Peyer's patch (tissue), 4 donors: Measurements from ENCODE around the gene IKZF5. TPM values are rescaled to one million over a fixed set of nuclear protein-coding genes. Genes with fewer than 3 reads are reported as not detected.
A peak's percentile ranks its signal among the peaks of the same experiment; 100 is the strongest.

Experiments used
- DNase-seq, 3 donors: peaks; one replicate each; pipeline ENCODE4 v3.0.0-alpha.2; 2017 to 2019
- H3K27ac ChIP-seq, 4 donors: fragments of 200-600 bp; sonication (generic); one replicate each; pipeline ENCODE4 v1.5.1; 2016 to 2019
- H3K27me3 ChIP-seq, 2 donors: fragments of 200-600 bp; sonication (generic); one replicate each; pipeline ENCODE4 v1.5.1; 2019
- H3K36me3 ChIP-seq, 3 donors: fragments of 200-600 bp; sonication (generic); one replicate each; pipeline ENCODE4 v1.5.1; 2016 to 2019
- H3K4me1 ChIP-seq, 4 donors: fragments of 200-600 bp; sonication (generic); one replicate each; pipeline ENCODE4 v1.5.1; 2016 to 2019
- H3K4me3 ChIP-seq, 4 donors: fragments of 200-600 bp; sonication (generic); 1 replicate in 3 of 4; 2 replicates in 1 of 4; pipeline ENCODE4 v1.5.1; 2016 to 2019; ENCODE audit warnings: mild to moderate bottlenecking in 1 of 4
- H3K9me3 ChIP-seq, 4 donors: fragments of 200-600 bp; sonication (generic); one replicate each; pipeline ENCODE4 v1.5.1; 2016 to 2019; ENCODE audit warnings: mild to moderate bottlenecking in 1 of 4
- CTCF ChIP-seq, 6 experiments: fragments of 450-650 bp in 4 of 6; fragments of 200-600 bp in 2 of 6; sonication (generic) in 1 of 6; IDR thresholded peaks; one replicate each; pipeline ENCODE4 v1.5.1; 2017 to 2019; ENCODE audit warnings: antibody characterized with exemption in 6 of 6, mild to moderate bottlenecking in 3 of 6, moderate library complexity in 1 of 6
- POLR2A ChIP-seq, 2 donors: fragments of 450-650 bp; IDR thresholded peaks; one replicate each; pipeline ENCODE4 v1.5.1; 2017; ENCODE audit warnings: antibody characterized with exemption in 2 of 2, mild to moderate bottlenecking in 2 of 2, moderate library complexity in 2 of 2
- total RNA-seq, 4 donors: library from RNA; depleted of rRNA; stranded (reverse); fragments of >200 nt; gene quantifications; one replicate each; pipeline ENCODE4 v1.1.0, GENCODE V29; 2016

The IKZF5 gene
- total RNA-seq, 4 donors from 2014 or later, result 7.4 to 9.5 (median 8.1) TPM

- TF ChIP-seq POLR2A (IDR thresholded peaks at IDR 0.05) (no peak), CTCF (IDR thresholded peaks at IDR 0.05) (no peak)
- H3K27ac ChIP-seq, result no peak overlapping the region
- H3K4me3 ChIP-seq, result no peak overlapping the region
- H3K27me3 ChIP-seq, result no peaks in the 10 kb centered on the region
- DNase-seq, result no peak
- no peaks in the 10 kb centered on the region for H3K36me3 ChIP-seq
- H3K4me1 ChIP-seq, result peaks cover 0 to 2% (median 0%) of the 10 kb centered on the region in 4 donors
- H3K9me3 ChIP-seq, result no peaks in the 10 kb centered on the region
Observed at GRCh38 chr10:123014772-123015171, 6.2 kb upstream of the IKZF5 start.

- H3K4me3 ChIP-seq, result no peak overlapping the region
- no peak overlapping the region for H3K27ac ChIP-seq
- H3K27me3 ChIP-seq, result no peaks in the 10 kb centered on the region
- no peaks in the 10 kb centered on the region for H3K36me3 ChIP-seq
- TF ChIP-seq CTCF (IDR thresholded peaks at IDR 0.05) (no peak), POLR2A (IDR thresholded peaks at IDR 0.05) (no peak)
- no peak for DNase-seq
- H3K4me1 ChIP-seq, result peaks cover 0 to 6% (median 0%) of the 10 kb centered on the region in 4 donors
- H3K9me3 ChIP-seq, result no peaks in the 10 kb centered on the region
Observed at GRCh38 chr10:123013456-123014419, 5.1 kb upstream of the IKZF5 start.

- H3K9me3 ChIP-seq, result no peaks in the 10 kb centered on the region
- DNase-seq, result no peak
- no peak overlapping the region for H3K27ac ChIP-seq
- H3K27me3 ChIP-seq, result no peaks in the 10 kb centered on the region
- no peak overlapping the region for H3K4me3 ChIP-seq
- no peaks in the 10 kb centered on the region for H3K36me3 ChIP-seq
- TF ChIP-seq POLR2A (IDR thresholded peaks at IDR 0.05) (no peak), CTCF (IDR thresholded peaks at IDR 0.05) (no peak)
- H3K4me1 ChIP-seq, result peaks cover 0 to 13% (median 2%) of the 10 kb centered on the region in 4 donors
Observed at GRCh38 chr10:123011987-123012386, 3.4 kb upstream of the IKZF5 start.

GRCh38 chr10:123009105-123009820, 668 bp upstream of the IKZF5 start:
- Histone ChIP-seq H3K4me3 (peak overlapping the region; percentile 80 to 95 (median 88)), H3K4me1 (peaks cover 0 to 26% (median 3%) of the 10 kb centered on the region in 4 donors), H3K27ac (peak overlapping the region; percentile 74 to 97 (median 89)), H3K9me3 (no peaks in the 10 kb centered on the region), H3K36me3 (no peaks in the 10 kb centered on the region), H3K27me3 (no peaks in the 10 kb centered on the region)
- no peak for TF ChIP-seq POLR2A (IDR thresholded peaks at IDR 0.05)
- no peak for TF ChIP-seq CTCF (IDR thresholded peaks at IDR 0.05)
- DNase-seq, result peak; percentile 21 to 64 (median 60)

GRCh38 chr10:123007558-123008354, 839 bp downstream of the IKZF5 start:
- Histone ChIP-seq H3K36me3 (no peaks in the 10 kb centered on the region), H3K4me1 (peaks cover 0 to 26% (median 3%) of the 10 kb centered on the region in 4 donors), H3K27me3 (no peaks in the 10 kb centered on the region), H3K9me3 (no peaks in the 10 kb centered on the region), H3K27ac (peak overlapping the region; percentile 88 to 97 (median 92)), H3K4me3 (peak overlapping the region; percentile 80 to 95 (median 88))
- TF ChIP-seq CTCF (IDR thresholded peaks at IDR 0.05) (no peak), POLR2A (IDR thresholded peaks at IDR 0.05) (no peak)
- peak in 2 of 3 donors; percentile 61 to 67 for DNase-seq
